T-helper 17 cell (primary cell): Measurements from ENCODE around the gene PTPN23. TPM values are rescaled to one million over a fixed set of nuclear protein-coding genes. Genes with fewer than 3 reads are reported as not detected.

ENCODE experiments used
- ATAC-seq: fragments of 150-1000 bp; cut with Tn5 transposase; 2 replicates; pipeline ENCODE4 v1.10.0; 2021; ENCODE audit warnings: mild to moderate bottlenecking, moderate library complexity
- DNase-seq, 3 donors: peaks; one replicate each; pipeline versions ENCODE4 v3.0.0 to v3.0.0-alpha.2; 2020 to 2021
- H3K9me3 ChIP-seq: one replicate; pipeline ENCODE4 v1.7.0; 2013; ENCODE audit warnings: low read length, mild to moderate bottlenecking; ENCODE audit not compliant: control insufficient read depth, poor library complexity, severe bottlenecking
- H3K27ac Mint-ChIP-seq: one replicate; pipeline ENCODE4 v1.8.0; 2022; ENCODE audit warnings: mild to moderate bottlenecking, moderate library complexity, mixed read lengths
- H3K27me3 Mint-ChIP-seq: one replicate; pipeline ENCODE4 v1.8.0; 2022; ENCODE audit warnings: mixed read lengths
- H3K36me3 Mint-ChIP-seq: one replicate; pipeline ENCODE4 v1.8.0; 2022; ENCODE audit warnings: low read depth, mixed read lengths
- H3K4me1 Mint-ChIP-seq: one replicate; pipeline ENCODE4 v1.8.0; 2022; ENCODE audit warnings: mild to moderate bottlenecking, mixed read lengths
- H3K4me3 Mint-ChIP-seq: one replicate; pipeline ENCODE4 v1.8.0; 2022; ENCODE audit warnings: mild to moderate bottlenecking, moderate library complexity, mixed read lengths
- total RNA-seq, 4 donors: library from RNA in 2 of 4; stranded (reverse) in 2 of 4; gene quantifications; one replicate each; pipeline ENCODE4 v1.2.3 and lab custom pipeline; 2022 to 2026

PTPN23 gene
- total RNA-seq, 2 donors from 2014 or later, result 36.8 to 38.6 TPM

GRCh38 chr3:47404955-47405790 is 24.4 kb downstream of the PTPN23 start:
- DNase-seq (no peak), ATAC-seq (no peak)
- Mint-ChIP-seq H3K27me3 (no peaks in the 10 kb centered on the region), H3K4me1 (peaks cover 5% of the 10 kb centered on the region), H3K4me3 (no peak overlapping the region), H3K27ac (no peak overlapping the region), H3K36me3 (no peaks in the 10 kb centered on the region)
- no peaks in the 10 kb centered on the region for H3K9me3 ChIP-seq

GRCh38 chr3:47405820-47406761 is 25.3 kb downstream of the PTPN23 start:
- H3K36me3 Mint-ChIP-seq, result no peaks in the 10 kb centered on the region
- peaks cover 5% of the 10 kb centered on the region for H3K4me1 Mint-ChIP-seq
- no peaks in the 10 kb centered on the region for H3K27me3 Mint-ChIP-seq
- H3K4me3 Mint-ChIP-seq, result no peak overlapping the region
- DNase-seq (no peak), ATAC-seq (no peak)
- H3K27ac Mint-ChIP-seq, result no peak overlapping the region
- H3K9me3 ChIP-seq, result no peaks in the 10 kb centered on the region

- Mint-ChIP-seq H3K4me3 (no peak overlapping the region), H3K27ac (no peak overlapping the region), H3K4me1 (peaks cover 5% of the 10 kb centered on the region), H3K27me3 (no peaks in the 10 kb centered on the region), H3K36me3 (no peaks in the 10 kb centered on the region)
- DNase-seq (no peak), ATAC-seq (no peak)
- no peaks in the 10 kb centered on the region for H3K9me3 ChIP-seq
Measured at GRCh38 chr3:47406762-47407149, 25.9 kb downstream of the PTPN23 start.

- no peak for ATAC-seq
- Mint-ChIP-seq H3K27me3 (no peaks in the 10 kb centered on the region), H3K4me3 (no peak overlapping the region), H3K4me1 (peaks cover 5% of the 10 kb centered on the region), H3K27ac (no peak overlapping the region), H3K36me3 (no peaks in the 10 kb centered on the region)
- no peaks in the 10 kb centered on the region for H3K9me3 ChIP-seq
- no peak for DNase-seq
Measured at GRCh38 chr3:47407237-47407636, 26.4 kb downstream of the PTPN23 start.

GRCh38 chr3:47407896-47408838 is 27.3 kb downstream of the PTPN23 start:
- peak overlapping the region; percentile 43 for H3K27ac Mint-ChIP-seq
- peaks cover 8% of the 10 kb centered on the region for H3K4me1 Mint-ChIP-seq
- no peak overlapping the region for H3K4me3 Mint-ChIP-seq
- DNase-seq (no peak), ATAC-seq (no peak)
- no peaks in the 10 kb centered on the region for H3K27me3 Mint-ChIP-seq
- peaks cover 3% of the 10 kb centered on the region for H3K36me3 Mint-ChIP-seq
- H3K9me3 ChIP-seq, result no peaks in the 10 kb centered on the region

- H3K4me3 Mint-ChIP-seq, result no peak overlapping the region
- no peak for DNase-seq
- H3K4me1 Mint-ChIP-seq, result peaks cover 9% of the 10 kb centered on the region
- no peak for ATAC-seq
- peaks cover 4% of the 10 kb centered on the region for H3K36me3 Mint-ChIP-seq
- no peaks in the 10 kb centered on the region for H3K27me3 Mint-ChIP-seq
- no peaks in the 10 kb centered on the region for H3K9me3 ChIP-seq
- no peak overlapping the region for H3K27ac Mint-ChIP-seq
Measured at GRCh38 chr3:47408839-47409229, 28.0 kb downstream of the PTPN23 start.

- no peak overlapping the region for H3K4me3 Mint-ChIP-seq
- no peaks in the 10 kb centered on the region for H3K27me3 Mint-ChIP-seq
- H3K9me3 ChIP-seq, result no peaks in the 10 kb centered on the region
- ATAC-seq (no peak), DNase-seq (no peak)
- no peak overlapping the region for H3K27ac Mint-ChIP-seq
- H3K4me1 Mint-ChIP-seq, result peaks cover 9% of the 10 kb centered on the region
- H3K36me3 Mint-ChIP-seq, result peaks cover 4% of the 10 kb centered on the region
Measured at GRCh38 chr3:47409284-47409683, 28.5 kb downstream of the PTPN23 start.

GRCh38 chr3:47409688-47410416 is 29.0 kb downstream of the PTPN23 start:
- H3K36me3 Mint-ChIP-seq, result peaks cover 4% of the 10 kb centered on the region
- ATAC-seq, result no peak
- H3K27me3 Mint-ChIP-seq, result no peaks in the 10 kb centered on the region
- H3K4me3 Mint-ChIP-seq, result peak overlapping the region; percentile 64
- H3K27ac Mint-ChIP-seq, result no peak overlapping the region
- no peak for DNase-seq
- peaks cover 9% of the 10 kb centered on the region for H3K4me1 Mint-ChIP-seq
- H3K9me3 ChIP-seq, result no peaks in the 10 kb centered on the region

- H3K4me1 Mint-ChIP-seq, result peaks cover 13% of the 10 kb centered on the region
- no peak overlapping the region for H3K27ac Mint-ChIP-seq
- peak overlapping the region; percentile 64 for H3K4me3 Mint-ChIP-seq
- ATAC-seq (no peak), DNase-seq (no peak)
- peaks cover 4% of the 10 kb centered on the region for H3K36me3 Mint-ChIP-seq
- no peaks in the 10 kb centered on the region for H3K9me3 ChIP-seq
- H3K27me3 Mint-ChIP-seq, result no peaks in the 10 kb centered on the region
Measured at GRCh38 chr3:47410417-47410720, 29.5 kb downstream of the PTPN23 start.

- DNase-seq (no peak), ATAC-seq (no peak)
- H3K27me3 Mint-ChIP-seq, result no peaks in the 10 kb centered on the region
- no peak overlapping the region for H3K27ac Mint-ChIP-seq
- H3K36me3 Mint-ChIP-seq, result peaks cover 4% of the 10 kb centered on the region
- peaks cover 12% of the 10 kb centered on the region for H3K4me1 Mint-ChIP-seq
- H3K9me3 ChIP-seq, result no peaks in the 10 kb centered on the region
- no peak overlapping the region for H3K4me3 Mint-ChIP-seq
Measured at GRCh38 chr3:47410801-47411646, 30.2 kb downstream of the PTPN23 start.

- Mint-ChIP-seq H3K27ac (no peak overlapping the region), H3K4me1 (peaks cover 10% of the 10 kb centered on the region), H3K4me3 (no peak overlapping the region), H3K27me3 (no peaks in the 10 kb centered on the region), H3K36me3 (peaks cover 4% of the 10 kb centered on the region)
- ATAC-seq (no peak), DNase-seq (no peak)
- H3K9me3 ChIP-seq, result no peaks in the 10 kb centered on the region
Measured at GRCh38 chr3:47411696-47412452, 31.1 kb downstream of the PTPN23 start.
